Measurements from ENCODE around the gene CCN5. TPM values are rescaled to one million over a fixed set of nuclear protein-coding genes. Genes with fewer than 3 reads are reported as not detected.

CCN5 gene
- total and polyA plus RNA-seq, 2 of the 13 experiments (the other 11 are each of a cell fraction or from before 2014, with no cell fraction given): 0.12 TPM; not detected in 1

DNA sequence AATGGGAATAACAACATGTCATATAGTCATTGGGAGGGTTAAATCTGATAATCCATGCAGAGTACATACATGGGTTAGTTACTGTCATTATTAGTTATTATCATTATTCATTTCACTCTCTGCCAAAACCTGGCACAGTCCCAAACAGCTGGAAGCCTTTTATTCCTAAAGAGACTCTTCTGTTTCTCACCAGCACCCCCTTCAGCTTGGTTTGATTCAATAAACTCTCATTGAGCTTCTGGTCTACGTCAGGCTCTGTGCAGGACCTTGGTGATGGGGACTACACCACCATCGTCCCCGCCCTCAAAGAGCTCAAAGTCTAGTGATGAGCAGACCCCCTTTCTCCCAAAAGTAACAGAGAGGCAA, 32.8 kb downstream of the CCN5 start:
- Histone ChIP-seq H3K27ac (ENCODE audit: extremely low read length, insufficient read depth, low read length) (no peak overlapping the region), H3K4me2 (ENCODE audit: low read depth, low read length) (no peak overlapping the region), H3K79me2 (ENCODE audit: insufficient read depth, low read length) (no peaks in the 10 kb centered on the region), H3K4me1 (ENCODE audit: insufficient read depth, low read length) (peaks cover 28% of the 10 kb centered on the region), H2AFZ (ENCODE audit: low read length) (no peak overlapping the region), H3K9me3 (ENCODE audit: low read length) (no peaks in the 10 kb centered on the region), H4K20me1 (ENCODE audit: insufficient read depth, low read length) (0 out of 2 replicates have a peak, but pooled peaks cover 3% of the 10 kb centered on the region), H3K4me3 (replicated peaks in 1 of 3; ENCODE audit: insufficient read depth in 1 of 3, low read depth in 2 of 3, low read length in 3 of 3) (no peak overlapping the region), H3K9ac (ENCODE audit: insufficient read depth, low read depth, low read length) (no peak overlapping the region), H3K36me3 (replicated peaks in 1 of 2; ENCODE audit: control insufficient read depth in 1 of 2, insufficient read depth in 2 of 2, low read length in 2 of 2) (no peaks in the 10 kb centered on the region), H3K27me3 (ENCODE audit: control insufficient read depth in 1 of 2, insufficient read depth in 2 of 2, low read length in 2 of 2) (peaks cover 31 to 92% of the 10 kb centered on the region in 2 experiments)
- 7% methylated on average over 3 of the region's 3 CpGs for WGBS (ENCODE audit: low lambda C conversion rate)
- CTCF ChIA-PET (ENCODE audit: low intra/inter-chr PET ratio, low total read pairs): interaction anchor here (1.6 to 3.9 kb wide), 2 partner anchors 63 to 119 kb away, joined by 9 to 41 read pairs; no protein-coding TSS in a partner anchor
- FAIRE-seq (no peak), DNase-seq (ENCODE audit: low spot score) (peak; percentile 23), ATAC-seq (no peak)
- intact Hi-C loops (cut with micrococcal nuclease; ENCODE audit: unreplicated experiment) (no loop called here), in situ Hi-C loops (cut with HindIII; ENCODE audit: extremely low pct_ligation_motif_present, low pct_unique_long_range_greater_than_20kb) (no loop called here)
- POLR2A ChIA-PET: interaction anchor here (0.9 kb wide), 1 partner anchor 11 kb away, joined by 3 read pairs; no protein-coding TSS in a partner anchor
- BruUV-seq (replicated peaks): no TSS peak
- TF ChIP-seq ZNF616 (CRISPR knock-in tag; IDR thresholded peaks at IDR 0.05; ENCODE audit: low read depth) (no peak), ZNF639 (CRISPR knock-in tag; conservative IDR thresholded peaks at IDR 0.05) (no peak), MAFK (conservative IDR thresholded peaks at IDR 0.05 in 1 of 2, IDR thresholded peaks at IDR 0.05 in 1 of 2; ENCODE audit: low read length in 2 of 2) (no peak), SMARCC2 (IDR thresholded peaks at IDR 0.05) (no peak), RARG (CRISPR knock-in tag; IDR thresholded peaks at IDR 0.05; ENCODE audit: low read depth) (no peak), IRF1 (CRISPR knock-in tag; IDR thresholded peaks at IDR 0.05; ENCODE audit: low read depth) (no peak), RERE (CRISPR knock-in tag; IDR thresholded peaks at IDR 0.05; ENCODE audit: low read depth) (no peak)
- TF ChIP-seq, protein P1, sequence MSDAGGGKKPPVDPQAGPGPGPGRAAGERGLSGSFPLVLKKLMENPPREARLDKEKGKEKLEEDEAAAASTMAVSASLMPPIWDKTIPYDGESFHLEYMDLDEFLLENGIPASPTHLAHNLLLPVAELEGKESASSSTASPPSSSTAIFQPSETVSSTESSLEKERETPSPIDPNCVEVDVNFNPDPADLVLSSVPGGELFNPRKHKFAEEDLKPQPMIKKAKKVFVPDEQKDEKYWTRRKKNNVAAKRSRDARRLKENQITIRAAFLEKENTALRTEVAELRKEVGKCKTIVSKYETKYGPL (CRISPR knock-in tag; IDR thresholded peaks at IDR 0.05): no peak
- TF ChIP-seq, protein P2, sequence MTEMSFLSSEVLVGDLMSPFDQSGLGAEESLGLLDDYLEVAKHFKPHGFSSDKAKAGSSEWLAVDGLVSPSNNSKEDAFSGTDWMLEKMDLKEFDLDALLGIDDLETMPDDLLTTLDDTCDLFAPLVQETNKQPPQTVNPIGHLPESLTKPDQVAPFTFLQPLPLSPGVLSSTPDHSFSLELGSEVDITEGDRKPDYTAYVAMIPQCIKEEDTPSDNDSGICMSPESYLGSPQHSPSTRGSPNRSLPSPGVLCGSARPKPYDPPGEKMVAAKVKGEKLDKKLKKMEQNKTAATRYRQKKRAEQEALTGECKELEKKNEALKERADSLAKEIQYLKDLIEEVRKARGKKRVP (CRISPR knock-in tag; IDR thresholded peaks at IDR 0.05): no peak
